HK-2 (cell line): ENCODE measurements around the gene PCDHAC1.

Source experiments
- DNase-seq: peaks from one replicate; pipeline ENCODE4 v3.0.0-alpha.2; 2018; ENCODE audit not compliant: unreplicated experiment

PCDHAC1 gene

GRCh38 chr5:140967226-140967893 lies 41.3 kb downstream of the PCDHAC1 start:
- DNase-seq, result no peak

GRCh38 chr5:140969880-140970279 lies 43.8 kb downstream of the PCDHAC1 start:
- DNase-seq, result no peak

- no peak for DNase-seq
Observed at GRCh38 chr5:140973550-140973949, 47.5 kb downstream of the PCDHAC1 start.

GRCh38 chr5:140977003-140977402 lies 50.9 kb downstream of the PCDHAC1 start:
- DNase-seq, result no peak

GRCh38 chr5:140978260-140978659 lies 52.2 kb downstream of the PCDHAC1 start:
- DNase-seq, result no peak

- DNase-seq, result no peak
Observed at GRCh38 chr5:140978983-140979382, 52.9 kb downstream of the PCDHAC1 start.
